ENCODE measurements around the gene DIAPH2.

DNA sequence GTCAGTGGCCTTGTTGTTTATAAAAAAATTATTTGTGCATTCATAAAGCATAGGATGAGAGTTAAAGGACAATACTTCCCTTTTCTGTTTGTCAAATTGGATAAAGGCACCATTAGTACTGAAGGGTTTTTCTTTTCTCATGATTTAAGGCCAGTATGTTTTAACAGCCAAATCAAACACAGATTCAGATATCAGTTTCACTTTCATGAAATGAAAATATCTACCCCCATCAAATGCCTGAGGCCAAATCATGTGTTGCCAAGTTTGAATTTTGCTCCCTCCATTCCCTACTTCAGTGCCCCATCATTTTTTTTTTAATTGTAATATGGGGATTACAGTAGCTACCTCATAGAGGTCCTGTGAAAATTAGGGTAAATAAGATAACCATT is 944.9 kb downstream of the DIAPH2 start:
- TF ChIP-seq, protein P1, sequence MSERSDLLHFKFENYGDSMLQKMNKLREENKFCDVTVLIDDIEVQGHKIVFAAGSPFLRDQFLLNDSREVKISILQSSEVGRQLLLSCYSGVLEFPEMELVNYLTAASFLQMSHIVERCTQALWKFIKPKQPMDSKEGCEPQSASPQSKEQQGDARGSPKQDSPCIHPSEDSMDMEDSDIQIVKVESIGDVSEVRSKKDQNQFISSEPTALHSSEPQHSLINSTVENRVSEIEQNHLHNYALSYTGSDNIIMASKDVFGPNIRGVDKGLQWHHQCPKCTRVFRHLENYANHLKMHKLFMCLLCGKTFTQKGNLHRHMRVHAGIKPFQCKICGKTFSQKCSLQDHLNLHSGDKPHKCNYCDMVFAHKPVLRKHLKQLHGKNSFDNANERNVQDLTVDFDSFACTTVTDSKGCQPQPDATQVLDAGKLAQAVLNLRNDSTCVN (CRISPR knock-in tag; IDR thresholded peaks at IDR 0.05; ENCODE audit: borderline replicate concordance): no peak
- TF ChIP-seq ZNF496 (CRISPR knock-in tag; IDR thresholded peaks at IDR 0.05; ENCODE audit: insufficient replicate concordance) (no peak), SMC3 (IDR thresholded peaks at IDR 0.05; ENCODE audit: low read length) (no peak), DPF2 (CRISPR knock-in tag; IDR thresholded peaks at IDR 0.05; ENCODE audit: borderline replicate concordance, low read depth) (no peak), MBNL3 (CRISPR knock-in tag; conservative IDR thresholded peaks at IDR 0.05) (no peak), POLR2AphosphoS5 (IDR thresholded peaks at IDR 0.05; ENCODE audit: low read depth, low read length) (no peak), RCOR2 (CRISPR knock-in tag; IDR thresholded peaks at IDR 0.05) (no peak), RAD21 (CRISPR knock-in tag; IDR thresholded peaks at IDR 0.05) (no peak)
- TF ChIP-seq, protein P2, sequence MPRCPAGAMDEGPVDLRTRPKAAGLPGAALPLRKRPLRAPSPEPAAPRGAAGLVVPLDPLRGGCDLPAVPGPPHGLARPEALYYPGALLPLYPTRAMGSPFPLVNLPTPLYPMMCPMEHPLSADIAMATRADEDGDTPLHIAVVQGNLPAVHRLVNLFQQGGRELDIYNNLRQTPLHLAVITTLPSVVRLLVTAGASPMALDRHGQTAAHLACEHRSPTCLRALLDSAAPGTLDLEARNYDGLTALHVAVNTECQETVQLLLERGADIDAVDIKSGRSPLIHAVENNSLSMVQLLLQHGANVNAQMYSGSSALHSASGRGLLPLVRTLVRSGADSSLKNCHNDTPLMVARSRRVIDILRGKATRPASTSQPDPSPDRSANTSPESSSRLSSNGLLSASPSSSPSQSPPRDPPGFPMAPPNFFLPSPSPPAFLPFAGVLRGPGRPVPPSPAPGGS (CRISPR knock-in tag; IDR thresholded peaks at IDR 0.05): no peak
- TF ChIP-seq, protein P3, sequence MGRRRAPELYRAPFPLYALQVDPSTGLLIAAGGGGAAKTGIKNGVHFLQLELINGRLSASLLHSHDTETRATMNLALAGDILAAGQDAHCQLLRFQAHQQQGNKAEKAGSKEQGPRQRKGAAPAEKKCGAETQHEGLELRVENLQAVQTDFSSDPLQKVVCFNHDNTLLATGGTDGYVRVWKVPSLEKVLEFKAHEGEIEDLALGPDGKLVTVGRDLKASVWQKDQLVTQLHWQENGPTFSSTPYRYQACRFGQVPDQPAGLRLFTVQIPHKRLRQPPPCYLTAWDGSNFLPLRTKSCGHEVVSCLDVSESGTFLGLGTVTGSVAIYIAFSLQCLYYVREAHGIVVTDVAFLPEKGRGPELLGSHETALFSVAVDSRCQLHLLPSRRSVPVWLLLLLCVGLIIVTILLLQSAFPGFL (CRISPR knock-in tag; IDR thresholded peaks at IDR 0.05): no peak

Data from HepG2 (cell line).